GM10248 (cell line): Measurements from ENCODE around the gene HIVEP2.

ENCODE experiments used
- CTCF ChIA-PET: fragments of 300-600 bp; sonication (Branson Sonifier 250); formaldehyde crosslinking; extraction: SDS; loops from one replicate; lab custom pipeline; 2021; ENCODE audit warnings: antibody characterized with exemption; lab: Yijun Ruan, JAX
- POLR2A ChIA-PET: fragments of 350-650 bp; sonication (Branson Sonifier 250); formaldehyde crosslinking; extraction: SDS; loops from one replicate; lab custom pipeline; 2020; ENCODE audit warnings: antibody characterized with exemption; lab: Yijun Ruan, JAX
- DNase-seq: peaks from one replicate; pipeline ENCODE4 v3.0.0; 2012; ENCODE audit errors: extremely low spot score
- TF ChIP-seq, protein P1 (sequence below): IDR thresholded peaks from 2 replicates; pipeline ENCODE4 v1.5.1; 2012; ENCODE audit warnings: mild to moderate bottlenecking, low read depth; ENCODE audit errors: extremely low read depth, missing control alignments, control extremely low read depth

HIVEP2 gene

GRCh38 chr6:142808405-142809061, 136.4 kb downstream of the HIVEP2 start:
- POLR2A ChIA-PET = no interaction called here
- TF ChIP-seq, protein P1, sequence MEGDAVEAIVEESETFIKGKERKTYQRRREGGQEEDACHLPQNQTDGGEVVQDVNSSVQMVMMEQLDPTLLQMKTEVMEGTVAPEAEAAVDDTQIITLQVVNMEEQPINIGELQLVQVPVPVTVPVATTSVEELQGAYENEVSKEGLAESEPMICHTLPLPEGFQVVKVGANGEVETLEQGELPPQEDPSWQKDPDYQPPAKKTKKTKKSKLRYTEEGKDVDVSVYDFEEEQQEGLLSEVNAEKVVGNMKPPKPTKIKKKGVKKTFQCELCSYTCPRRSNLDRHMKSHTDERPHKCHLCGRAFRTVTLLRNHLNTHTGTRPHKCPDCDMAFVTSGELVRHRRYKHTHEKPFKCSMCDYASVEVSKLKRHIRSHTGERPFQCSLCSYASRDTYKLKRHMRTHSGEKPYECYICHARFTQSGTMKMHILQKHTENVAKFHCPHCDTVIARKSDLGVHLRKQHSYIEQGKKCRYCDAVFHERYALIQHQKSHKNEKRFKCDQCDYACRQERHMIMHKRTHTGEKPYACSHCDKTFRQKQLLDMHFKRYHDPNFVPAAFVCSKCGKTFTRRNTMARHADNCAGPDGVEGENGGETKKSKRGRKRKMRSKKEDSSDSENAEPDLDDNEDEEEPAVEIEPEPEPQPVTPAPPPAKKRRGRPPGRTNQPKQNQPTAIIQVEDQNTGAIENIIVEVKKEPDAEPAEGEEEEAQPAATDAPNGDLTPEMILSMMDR = no peak
- DNase-seq = no peak
- CTCF ChIA-PET = interaction anchor here (0.9 to 1.5 kb wide), 3 partner anchors 11 to 115 kb away, joined by 3 to 6 read pairs (median 6); no protein-coding TSS in a partner anchor

DNA sequence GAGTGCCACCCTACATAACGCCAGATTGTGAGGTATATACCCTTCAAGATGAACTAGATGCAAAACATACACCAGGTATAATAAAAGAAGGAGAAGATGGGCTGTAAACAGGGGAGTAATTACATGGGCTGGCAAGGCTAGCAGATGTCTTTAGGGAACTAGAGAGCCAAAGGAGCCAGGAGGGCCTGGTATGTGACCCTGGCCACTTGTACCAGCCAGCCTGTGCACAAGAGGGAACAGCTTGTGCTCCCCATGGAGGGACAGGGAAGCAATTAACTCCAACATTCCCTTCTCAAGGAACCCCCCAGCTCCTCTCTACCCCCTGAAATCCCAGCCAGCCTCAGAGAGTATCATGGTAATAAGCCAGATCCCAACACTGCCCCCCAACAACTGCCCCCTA, 139.9 kb downstream of the HIVEP2 start:
- ChIA-PET CTCF (interaction anchor here (1.1 to 1.2 kb wide), 2 partner anchors 11 to 15 kb away, joined by 3 to 4 read pairs; no protein-coding TSS in a partner anchor), POLR2A (interaction anchor here (0.7 kb wide), 1 partner anchor 362 kb away, joined by 3 read pairs; no protein-coding TSS in a partner anchor)
- no peak for DNase-seq
- TF ChIP-seq, protein P1 = no peak

DNA sequence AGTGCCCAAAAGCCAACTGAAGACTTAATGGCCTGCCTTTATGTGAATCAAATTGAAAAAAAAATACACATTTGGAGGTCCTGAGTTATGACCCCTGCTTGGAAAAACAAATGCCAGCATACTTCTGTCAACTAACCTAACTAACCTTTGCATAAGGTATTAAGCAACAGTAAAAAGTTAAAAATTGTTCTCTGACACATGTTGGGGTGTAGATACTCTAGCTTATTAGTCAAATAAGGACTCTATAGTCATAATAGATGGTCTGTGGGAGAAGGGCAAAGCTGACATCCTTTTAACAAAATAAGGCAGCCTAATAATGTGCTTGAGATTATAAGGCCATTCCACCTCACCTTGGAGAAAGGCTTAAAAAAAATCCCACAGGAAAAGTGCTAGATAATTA, 140.5 kb downstream of the HIVEP2 start:
- TF ChIP-seq, protein P1 = no peak
- ChIA-PET CTCF (interaction anchor here (0.8 to 1.2 kb wide), 4 partner anchors 12 to 137 kb away, joined by 3 to 4 read pairs (median 3); no protein-coding TSS in a partner anchor), POLR2A (interaction anchor here (0.7 kb wide), 1 partner anchor 363 kb away, joined by 3 read pairs; no protein-coding TSS in a partner anchor)
- DNase-seq = no peak

DNA sequence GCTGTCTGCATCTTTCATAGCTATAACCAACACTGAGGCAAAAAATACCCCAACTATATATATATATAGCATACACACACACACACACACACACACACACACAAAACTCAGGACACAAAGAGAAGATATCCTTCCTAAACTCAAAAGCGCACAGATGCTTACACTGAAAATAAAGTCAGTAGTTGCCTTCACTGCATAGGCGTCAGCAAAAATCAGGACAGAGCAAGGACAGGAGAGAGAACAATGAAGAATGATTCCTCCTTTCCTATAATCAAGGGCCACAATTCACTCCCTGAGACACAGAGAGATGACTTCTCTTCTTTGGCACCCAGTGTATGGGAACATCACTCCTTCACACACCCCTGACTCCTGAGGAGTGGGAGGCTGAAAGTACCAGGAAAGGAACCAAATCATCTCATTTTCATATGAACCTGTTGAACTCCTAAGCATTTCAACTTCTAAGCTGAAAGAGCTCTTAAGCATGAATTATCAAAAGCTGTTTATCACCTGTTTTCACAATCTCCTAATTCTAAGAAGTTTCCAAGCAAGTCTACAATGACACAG, 141.4 kb downstream of the HIVEP2 start:
- DNase-seq = no peak
- POLR2A ChIA-PET = interaction anchor here (0.6 kb wide), 1 partner anchor 15 kb away, joined by 4 read pairs; no protein-coding TSS in a partner anchor
- TF ChIP-seq, protein P1 = no peak
- CTCF ChIA-PET = interaction anchor here (0.8 to 1.9 kb wide), 7 partner anchors 9 to 138 kb away, joined by 3 to 5 read pairs (median 3); no protein-coding TSS in a partner anchor

DNA sequence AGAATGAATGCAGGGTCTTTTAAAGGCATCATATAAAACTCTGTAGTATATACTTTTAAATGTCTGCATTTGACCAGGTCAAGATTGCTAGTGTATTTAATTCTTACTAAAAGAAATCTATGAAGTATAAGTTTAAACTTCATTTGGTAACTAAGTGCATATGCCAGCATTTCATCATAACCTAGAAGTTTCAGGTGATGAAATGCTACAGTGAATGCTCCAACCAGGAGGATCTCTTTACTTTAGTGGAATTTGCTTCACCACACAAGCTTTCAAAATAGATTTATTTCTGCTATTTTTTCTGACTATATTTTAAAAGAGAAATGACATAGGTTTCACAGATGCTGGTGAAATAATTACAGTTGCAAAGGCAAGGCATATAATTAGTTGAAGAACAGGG, 141.9 kb downstream of the HIVEP2 start:
- CTCF ChIA-PET = interaction anchor here (0.9 to 1.9 kb wide), 4 partner anchors 8 to 111 kb away, joined by 3 to 5 read pairs (median 4); no protein-coding TSS in a partner anchor
- POLR2A ChIA-PET = interaction anchor here (0.6 to 1.6 kb wide), 2 partner anchors 16 to 40 kb away, joined by 3 to 4 read pairs; no protein-coding TSS in a partner anchor
- TF ChIP-seq, protein P1 = no peak
- DNase-seq = no peak

DNA sequence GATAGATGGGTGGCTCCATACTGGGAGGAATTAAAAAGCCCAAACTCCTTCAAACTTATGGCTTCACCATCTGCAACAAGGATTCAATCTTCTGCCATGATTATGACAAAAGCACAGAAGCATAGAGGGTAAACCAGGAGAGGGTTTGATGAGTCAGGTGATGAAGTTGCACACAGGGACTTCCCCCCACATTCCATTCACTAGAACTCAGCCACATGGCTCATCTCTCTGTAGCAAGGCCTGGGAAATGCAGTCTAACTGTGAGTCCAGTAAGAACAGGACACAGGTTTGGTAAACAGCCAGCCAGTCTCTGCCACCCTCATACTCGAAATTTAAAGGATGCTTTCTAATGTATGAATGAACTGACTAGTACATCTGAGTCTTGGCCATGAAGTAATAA, 142.9 kb downstream of the HIVEP2 start:
- TF ChIP-seq, protein P1 = no peak
- POLR2A ChIA-PET = interaction anchor here (1.6 kb wide), 1 partner anchor 41 kb away, joined by 3 read pairs; no protein-coding TSS in a partner anchor
- CTCF ChIA-PET = interaction anchor here (0.9 to 1.9 kb wide), 2 partner anchors 9 to 13 kb away, joined by 4 to 5 read pairs; no protein-coding TSS in a partner anchor
- DNase-seq = no peak
